Omental fat pad (tissue), 4 donors: ENCODE results near the gene CNTNAP2. TPM values are rescaled to one million over a fixed set of nuclear protein-coding genes. Genes with fewer than 3 reads are reported as not detected.

Source experiments
- ATAC-seq: fragments of 150-250 bp; one replicate; pipeline ENCODE4 v1.9.1; 2016; ENCODE audit warnings: mild to moderate bottlenecking, moderate library complexity; ENCODE audit not compliant: low FRiP score
- DNase-seq: peaks from one replicate; pipeline ENCODE4 v3.0.0-alpha.2; 2019; ENCODE audit warnings: low spot score
- CTCF ChIP-seq, 3 donors: fragments of 450-650 bp; IDR thresholded peaks; one replicate each; pipeline ENCODE4 v1.5.1; 2016 to 2017; ENCODE audit warnings: antibody characterized with exemption in 3 of 3, mild to moderate bottlenecking in 3 of 3, moderate library complexity in 2 of 3
- total RNA-seq, 4 donors: library from RNA; depleted of rRNA; stranded (reverse); fragments of >200 nt; gene quantifications; one replicate each; pipeline ENCODE4 v1.1.0, GENCODE V29; 2016

The CNTNAP2 gene
- total RNA-seq, 4 donors from 2014 or later: 0.38 to 1.5 (median 1.1) TPM; not detected in 1

DNA sequence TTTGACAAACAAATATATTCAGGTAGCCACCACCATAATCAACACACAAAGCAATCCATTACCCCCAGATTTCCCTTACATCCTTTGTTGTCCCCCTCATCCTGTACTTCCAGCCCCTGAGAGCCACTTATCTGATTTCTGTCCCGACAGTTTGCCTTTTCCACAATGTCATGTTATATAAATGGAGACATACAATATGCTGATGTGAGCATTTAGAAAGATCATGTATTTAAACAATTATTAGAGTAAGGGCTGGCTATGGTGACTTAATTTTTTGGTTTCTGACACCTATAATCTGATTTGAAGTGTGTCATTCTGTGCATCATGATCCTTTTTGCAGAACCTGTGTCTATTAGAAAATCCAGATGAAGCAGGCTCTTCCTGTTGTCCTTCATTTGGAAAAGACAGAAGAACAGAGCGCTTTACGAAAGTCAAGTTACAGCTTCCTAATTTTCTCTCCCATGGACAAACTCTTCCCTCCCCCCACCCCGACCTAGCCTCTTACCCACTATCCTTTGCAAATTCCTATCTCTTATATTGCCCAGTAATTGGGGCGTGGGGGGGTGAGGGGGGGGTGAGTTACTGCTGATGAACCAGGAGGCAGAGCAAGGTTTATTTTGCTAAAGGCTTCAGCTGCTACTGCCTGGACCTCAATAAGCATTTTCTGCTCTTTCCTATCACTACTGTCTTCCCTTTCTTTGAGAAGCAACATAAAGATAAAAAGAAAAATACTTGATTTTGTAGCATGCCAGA is 2221.6 kb downstream of the CNTNAP2 start:
- no peak for ATAC-seq
- TF ChIP-seq CTCF (IDR thresholded peaks at IDR 0.05): no peak

GRCh38 chr7:148340438-148341280 is 2224.1 kb downstream of the CNTNAP2 start:
- ATAC-seq (no peak), DNase-seq (no peak)
- TF ChIP-seq CTCF (IDR thresholded peaks at IDR 0.05): no peak

More for the DNA sequence above, 2221.6 kb downstream of the CNTNAP2 start:
- DNase-seq: no peak

GRCh38 chr7:148344406-148344805 is 2227.8 kb downstream of the CNTNAP2 start:
- no peak for TF ChIP-seq CTCF (IDR thresholded peaks at IDR 0.05)
- DNase-seq (no peak), ATAC-seq (no peak)

- no peak for TF ChIP-seq CTCF (IDR thresholded peaks at IDR 0.05)
- no peak for ATAC-seq
These were observed 2231.4 kb downstream of the CNTNAP2 start for GRCh38 chr7:148347981-148348380.

DNA sequence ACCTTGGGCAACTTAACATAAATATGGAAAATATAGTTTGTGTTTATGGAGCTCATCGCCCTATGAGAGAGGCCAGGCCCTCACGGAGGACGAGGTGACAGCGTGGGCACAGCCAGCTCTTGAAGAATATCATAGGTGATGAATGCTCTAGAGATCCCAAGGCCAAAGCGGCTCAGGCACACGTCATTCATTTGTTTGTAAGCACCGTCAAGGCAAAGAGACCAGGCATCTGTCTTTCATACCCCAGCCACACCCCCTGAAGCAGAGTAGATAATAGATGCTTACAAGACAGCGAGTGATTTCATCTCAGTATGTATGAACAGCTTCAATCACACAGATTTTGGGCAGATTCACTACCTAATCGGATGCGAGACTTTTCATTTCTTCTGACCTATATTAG is 2231.9 kb downstream of the CNTNAP2 start:
- no peak for ATAC-seq
- DNase-seq: no peak
- TF ChIP-seq CTCF (IDR thresholded peaks at IDR 0.05): no peak

More at GRCh38 chr7:148347981-148348380, 2231.4 kb downstream of the CNTNAP2 start:
- no peak for DNase-seq

- ATAC-seq (peak; percentile 57), DNase-seq (no peak)
- TF ChIP-seq CTCF (IDR thresholded peaks at IDR 0.05): no peak
These were observed 2239.7 kb downstream of the CNTNAP2 start for GRCh38 chr7:148356303-148356702.
